ENCODE data around the gene MBD4. TPM values are rescaled to one million over a fixed set of nuclear protein-coding genes. Genes with fewer than 3 reads are reported as not detected.

Gene MBD4
- total RNA-seq, 2 experiments from 2014 or later = 38.9 to 44.5 TPM

DNA sequence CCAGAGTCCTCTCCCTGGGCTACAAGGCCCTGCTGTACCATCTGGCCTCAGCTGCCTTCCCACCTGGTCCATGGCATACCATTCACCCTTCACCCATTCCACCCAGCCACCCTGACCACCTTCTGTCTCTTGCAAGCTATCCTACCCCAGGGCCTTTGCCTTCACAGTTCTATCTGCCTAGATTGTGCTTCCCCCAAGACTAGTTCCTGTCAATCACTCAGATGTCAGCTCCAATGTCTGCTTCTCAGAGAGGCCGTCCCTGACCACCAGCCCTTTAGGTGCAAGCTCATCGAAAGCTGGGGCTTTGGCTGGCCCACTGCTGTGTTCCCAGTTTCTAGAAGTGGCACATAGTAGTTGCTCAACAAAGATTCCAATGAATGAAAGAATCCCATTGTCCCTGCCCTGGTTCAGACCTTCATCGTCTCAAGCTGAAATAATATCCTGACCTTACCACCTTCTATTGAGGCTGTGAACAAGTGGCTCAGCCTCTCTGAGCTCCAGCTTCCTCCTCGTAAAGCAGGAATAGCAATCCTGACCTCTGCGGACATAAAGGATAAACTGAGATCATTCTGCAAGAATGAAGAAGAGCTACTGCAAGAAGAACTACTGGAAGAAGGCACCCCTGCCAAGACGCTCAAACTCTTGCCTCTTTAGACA is 27.1 kb downstream of the MBD4 start:
- H3K4me1 Mint-ChIP-seq (ENCODE audit: low read depth) = no peaks in the 10 kb centered on the region
- ChIA-PET POLR2A (interaction anchor here (1.0 kb wide), 1 partner anchor 13 kb away, joined by 3 read pairs; no protein-coding TSS in a partner anchor), CTCF (interaction anchor here (1.7 to 1.8 kb wide), 2 partner anchors 13 to 29 kb away, joined by 6 to 11 read pairs; no protein-coding TSS in a partner anchor)
- intact Hi-C loops (cut with micrococcal nuclease) = no loop called here
- no peak overlapping the region for H3K27ac Mint-ChIP-seq
- no peaks in the 10 kb centered on the region for H3K27me3 Mint-ChIP-seq
- H3K9me3 Mint-ChIP-seq = no peaks in the 10 kb centered on the region
- no peak for DNase-seq
- no peaks in the 10 kb centered on the region for H3K36me3 Mint-ChIP-seq (ENCODE audit: low read depth)
- no peak for ATAC-seq
- no peak overlapping the region for H3K4me3 Mint-ChIP-seq
- TF ChIP-seq, protein P1, sequence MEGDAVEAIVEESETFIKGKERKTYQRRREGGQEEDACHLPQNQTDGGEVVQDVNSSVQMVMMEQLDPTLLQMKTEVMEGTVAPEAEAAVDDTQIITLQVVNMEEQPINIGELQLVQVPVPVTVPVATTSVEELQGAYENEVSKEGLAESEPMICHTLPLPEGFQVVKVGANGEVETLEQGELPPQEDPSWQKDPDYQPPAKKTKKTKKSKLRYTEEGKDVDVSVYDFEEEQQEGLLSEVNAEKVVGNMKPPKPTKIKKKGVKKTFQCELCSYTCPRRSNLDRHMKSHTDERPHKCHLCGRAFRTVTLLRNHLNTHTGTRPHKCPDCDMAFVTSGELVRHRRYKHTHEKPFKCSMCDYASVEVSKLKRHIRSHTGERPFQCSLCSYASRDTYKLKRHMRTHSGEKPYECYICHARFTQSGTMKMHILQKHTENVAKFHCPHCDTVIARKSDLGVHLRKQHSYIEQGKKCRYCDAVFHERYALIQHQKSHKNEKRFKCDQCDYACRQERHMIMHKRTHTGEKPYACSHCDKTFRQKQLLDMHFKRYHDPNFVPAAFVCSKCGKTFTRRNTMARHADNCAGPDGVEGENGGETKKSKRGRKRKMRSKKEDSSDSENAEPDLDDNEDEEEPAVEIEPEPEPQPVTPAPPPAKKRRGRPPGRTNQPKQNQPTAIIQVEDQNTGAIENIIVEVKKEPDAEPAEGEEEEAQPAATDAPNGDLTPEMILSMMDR (IDR thresholded peaks at IDR 0.05) = no peak

DNA sequence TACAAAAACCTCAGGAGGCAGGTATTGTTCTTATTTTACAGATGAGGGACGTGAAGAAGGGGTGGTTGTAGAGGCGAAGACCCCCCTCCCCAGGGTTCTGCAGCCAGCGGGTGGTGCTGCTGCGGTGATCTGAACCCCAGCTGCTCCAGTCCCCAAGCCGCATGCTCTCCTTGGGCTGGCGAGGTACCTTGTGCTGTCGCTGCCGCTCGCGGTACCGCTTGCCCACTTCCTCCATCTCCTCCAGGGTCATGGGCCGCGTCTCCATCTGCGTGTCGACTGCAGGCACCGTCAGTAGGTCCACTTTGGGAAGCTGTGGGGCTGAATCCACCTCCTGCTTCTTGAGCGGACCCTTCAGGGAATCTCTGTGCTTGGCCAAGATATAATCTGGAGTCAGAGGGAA is 28.8 kb downstream of the MBD4 start:
- no peaks in the 10 kb centered on the region for H3K9me3 Mint-ChIP-seq
- no peak overlapping the region for H3K27ac Mint-ChIP-seq
- intact Hi-C loops (cut with micrococcal nuclease) = no loop called here
- TF ChIP-seq, protein P1 (IDR thresholded peaks at IDR 0.05) = no peak
- DNase-seq (no peak), ATAC-seq (no peak)
- no peaks in the 10 kb centered on the region for H3K27me3 Mint-ChIP-seq
- H3K4me1 Mint-ChIP-seq (ENCODE audit: low read depth) = no peaks in the 10 kb centered on the region
- CTCF ChIA-PET = interaction anchor here (3.4 kb wide), 1 partner anchor 11 kb away, joined by 16 read pairs; no protein-coding TSS in a partner anchor
- no peaks in the 10 kb centered on the region for H3K36me3 Mint-ChIP-seq (ENCODE audit: low read depth)
- H3K4me3 Mint-ChIP-seq = no peak overlapping the region
- POLR2A ChIA-PET = interaction anchor here (1.2 kb wide), 2 partner anchors 11 to 95 kb away, joined by 3 to 4 read pairs; no protein-coding TSS in a partner anchor

DNA sequence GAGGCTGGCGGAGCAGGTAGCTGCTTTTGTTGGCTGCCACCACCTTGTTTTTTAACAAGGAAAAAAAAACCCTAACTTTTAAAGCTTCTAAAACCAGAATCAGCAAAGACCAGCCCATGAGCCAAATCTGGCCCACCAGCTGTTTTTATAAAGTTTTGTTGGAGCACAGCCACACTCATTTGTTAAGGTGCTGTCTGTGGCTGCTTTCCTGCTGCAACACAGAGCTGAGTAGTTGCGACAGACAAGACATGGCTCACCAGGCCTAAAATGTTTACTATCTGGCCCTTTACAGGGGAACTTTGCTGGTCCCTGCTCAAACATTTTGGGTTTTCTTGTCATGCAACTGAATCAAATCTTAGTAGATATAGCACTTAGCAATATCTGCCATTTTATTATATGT is 30.2 kb downstream of the MBD4 start:
- Mint-ChIP-seq H3K27ac (no peak overlapping the region), H3K9me3 (no peaks in the 10 kb centered on the region), H3K4me1 (ENCODE audit: low read depth) (no peaks in the 10 kb centered on the region), H3K36me3 (ENCODE audit: low read depth) (no peaks in the 10 kb centered on the region), H3K27me3 (no peaks in the 10 kb centered on the region), H3K4me3 (no peak overlapping the region)
- ATAC-seq (no peak), DNase-seq (no peak)
- intact Hi-C loops (cut with micrococcal nuclease) = no loop called here
- CTCF ChIA-PET = interaction anchor here (1.4 to 3.4 kb wide), 2 partner anchors 10 to 26 kb away, joined by 4 to 16 read pairs; no protein-coding TSS in a partner anchor
- TF ChIP-seq, protein P1 (IDR thresholded peaks at IDR 0.05) = no peak
- POLR2A ChIA-PET = interaction anchor here (0.6 to 1.2 kb wide), 4 partner anchors 8 to 19 kb away, joined by 3 to 4 read pairs (median 3); partner anchors contain the start of gene EFCAB12

DNA sequence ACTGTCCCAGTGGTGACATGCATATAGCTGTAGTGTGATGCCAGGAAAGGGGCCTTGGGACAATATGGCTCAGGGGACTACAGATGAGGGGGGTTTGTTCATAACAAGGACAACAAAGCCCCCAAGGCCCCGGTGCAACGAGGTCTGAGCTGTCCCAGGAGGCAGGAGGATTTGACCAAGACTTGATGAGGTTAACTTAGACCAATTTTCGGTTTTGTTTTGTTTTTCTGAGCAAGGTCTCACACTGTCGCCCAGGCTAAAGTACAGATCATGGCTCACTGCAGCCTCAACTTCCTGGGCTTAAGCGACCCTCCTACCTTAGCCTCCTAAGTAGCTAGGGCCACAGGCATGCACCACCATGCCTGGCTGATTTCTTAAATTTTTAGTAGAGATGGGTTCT is 35.1 kb downstream of the MBD4 start:
- TF ChIP-seq, protein P1 (IDR thresholded peaks at IDR 0.05) = no peak
- Mint-ChIP-seq H3K27ac (no peak overlapping the region), H3K36me3 (ENCODE audit: low read depth) (no peaks in the 10 kb centered on the region), H3K4me1 (ENCODE audit: low read depth) (peaks cover 3% of the 10 kb centered on the region), H3K9me3 (no peaks in the 10 kb centered on the region), H3K27me3 (no peaks in the 10 kb centered on the region), H3K4me3 (no peak overlapping the region)
- ChIA-PET POLR2A (interaction anchor here (1.4 to 1.6 kb wide), 2 partner anchors 8 to 35 kb away, joined by 3 to 4 read pairs; partner anchors contain the start of genes IFT122 and MBD4), CTCF (no interaction called here)
- DNase-seq = no peak
- ATAC-seq = no peak
- intact Hi-C loops (cut with micrococcal nuclease) = no loop called here

DNA sequence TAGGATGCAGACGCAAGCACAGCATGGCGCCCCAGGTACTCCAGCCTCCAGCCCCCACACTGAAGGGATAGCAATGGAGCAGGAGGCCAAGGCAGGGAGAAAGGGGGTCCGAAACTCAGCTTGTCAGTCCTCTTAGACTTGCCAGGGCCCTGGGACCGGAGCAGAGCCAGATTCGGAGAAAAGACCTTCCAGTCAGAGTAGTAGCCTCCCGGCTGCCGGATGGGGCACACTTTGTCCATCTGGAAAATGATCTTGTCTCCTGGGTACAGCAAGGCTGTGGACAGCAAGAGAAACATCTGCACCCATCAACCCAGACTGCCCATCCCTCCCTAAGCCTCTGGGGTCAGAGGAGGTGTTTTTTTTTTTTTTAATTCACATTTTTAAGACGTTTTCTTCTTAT is 35.6 kb downstream of the MBD4 start:
- ATAC-seq (no peak), DNase-seq (no peak)
- Mint-ChIP-seq H3K27ac (no peak overlapping the region), H3K4me3 (no peak overlapping the region), H3K4me1 (ENCODE audit: low read depth) (peaks cover 4% of the 10 kb centered on the region), H3K36me3 (ENCODE audit: low read depth) (no peaks in the 10 kb centered on the region), H3K9me3 (no peaks in the 10 kb centered on the region), H3K27me3 (no peaks in the 10 kb centered on the region)
- ChIA-PET POLR2A (interaction anchor here (1.4 kb wide), 1 partner anchor 8 kb away, joined by 3 read pairs; no protein-coding TSS in a partner anchor), CTCF (no interaction called here)
- intact Hi-C loops (cut with micrococcal nuclease) = no loop called here
- TF ChIP-seq, protein P1 (IDR thresholded peaks at IDR 0.05) = no peak

Data from activated CD8-positive, alpha-beta T cell treated with anti-CD3 and anti-CD28 coated beads for 36 hours (primary cell).